OCI-LY1 (cell line): ENCODE results near the gene PRUNE2.

Experiments used
- CTCF ChIP-seq: fragments of 200-600 bp; sonication (generic), shearing (Covaris generic); IDR thresholded peaks from 2 replicates; pipeline ENCODE4 v1.5.1; 2017; ENCODE audit warnings: mild to moderate bottlenecking, antibody characterized with exemption, low read length, moderate library complexity, mixed read lengths
- EZH2 ChIP-seq: fragments of 200-600 bp; sonication (generic), shearing (Covaris generic); IDR thresholded peaks from 2 replicates; pipeline ENCODE4 v1.8.0; 2017; ENCODE audit warnings: borderline replicate concordance, mixed run types, mild to moderate bottlenecking, antibody characterized with exemption, low read length, moderate library complexity, mixed read lengths

- TF ChIP-seq CTCF: no peak
- no peak for TF ChIP-seq EZH2
Observed at GRCh38 chr9:76700916-76701315, 205.0 kb downstream of the PRUNE2 start.
